Measurements from ENCODE around the gene GABARAP.

GABARAP gene

GRCh38 chr17:7223375-7223774, 18.9 kb downstream of the GABARAP start:
- TF ChIP-seq CTCF (IDR thresholded peaks at IDR 0.05; ENCODE audit: low read depth, low read length, missing control alignments): no peak
- in situ Hi-C loops (cut with HindIII; ENCODE audit: low pct_ligation_motif_present, low sequenced_read_pairs): no loop called here
- H3K4me3 ChIP-seq (ENCODE audit: low read depth, low read length): no peak overlapping the region
- DNase-seq: no peak
- H3K27ac ChIP-seq: no peak overlapping the region
- H3K27me3 ChIP-seq (replicated peaks): no peaks in the 10 kb centered on the region
- H3K36me3 ChIP-seq (replicated peaks): peaks cover 54% of the 10 kb centered on the region

DNA sequence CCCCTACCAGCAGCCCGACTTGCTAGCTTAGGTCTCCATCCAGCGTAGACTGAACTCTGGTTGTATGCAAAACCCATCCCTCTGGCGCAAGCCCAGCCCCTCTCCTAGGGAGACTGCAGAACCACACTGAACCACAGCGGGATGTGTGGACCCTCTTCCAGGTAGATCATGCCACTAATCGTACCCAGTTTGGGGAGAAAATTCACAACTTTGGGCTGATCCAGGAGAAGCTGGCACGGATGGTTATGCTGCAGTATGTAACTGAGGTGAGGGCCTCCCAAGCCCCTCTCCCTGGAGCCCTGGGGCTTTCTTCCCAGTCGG, 19.3 kb downstream of the GABARAP start:
- H3K36me3 ChIP-seq (replicated peaks): peaks cover 54% of the 10 kb centered on the region

GRCh38 chr17:7222093-7222971, 19.9 kb downstream of the GABARAP start:
- no peak overlapping the region for H3K4me3 ChIP-seq (ENCODE audit: low read depth, low read length)
- TF ChIP-seq CTCF (IDR thresholded peaks at IDR 0.05; ENCODE audit: low read depth, low read length, missing control alignments): no peak
- H3K27me3 ChIP-seq (replicated peaks): no peaks in the 10 kb centered on the region
- in situ Hi-C loops (cut with HindIII; ENCODE audit: low pct_ligation_motif_present, low sequenced_read_pairs): no loop called here
- H3K27ac ChIP-seq: no peak overlapping the region
- H3K36me3 ChIP-seq (replicated peaks): peaks cover 53% of the 10 kb centered on the region
- no peak for DNase-seq

More for the DNA sequence above, 19.3 kb downstream of the GABARAP start:
- in situ Hi-C loops (cut with HindIII; ENCODE audit: low pct_ligation_motif_present, low sequenced_read_pairs): no loop called here
- DNase-seq: no peak
- Histone ChIP-seq H3K27ac (no peak overlapping the region), H3K4me3 (ENCODE audit: low read depth, low read length) (no peak overlapping the region), H3K27me3 (replicated peaks) (no peaks in the 10 kb centered on the region)
- TF ChIP-seq CTCF (IDR thresholded peaks at IDR 0.05; ENCODE audit: low read depth, low read length, missing control alignments): no peak

DNA sequence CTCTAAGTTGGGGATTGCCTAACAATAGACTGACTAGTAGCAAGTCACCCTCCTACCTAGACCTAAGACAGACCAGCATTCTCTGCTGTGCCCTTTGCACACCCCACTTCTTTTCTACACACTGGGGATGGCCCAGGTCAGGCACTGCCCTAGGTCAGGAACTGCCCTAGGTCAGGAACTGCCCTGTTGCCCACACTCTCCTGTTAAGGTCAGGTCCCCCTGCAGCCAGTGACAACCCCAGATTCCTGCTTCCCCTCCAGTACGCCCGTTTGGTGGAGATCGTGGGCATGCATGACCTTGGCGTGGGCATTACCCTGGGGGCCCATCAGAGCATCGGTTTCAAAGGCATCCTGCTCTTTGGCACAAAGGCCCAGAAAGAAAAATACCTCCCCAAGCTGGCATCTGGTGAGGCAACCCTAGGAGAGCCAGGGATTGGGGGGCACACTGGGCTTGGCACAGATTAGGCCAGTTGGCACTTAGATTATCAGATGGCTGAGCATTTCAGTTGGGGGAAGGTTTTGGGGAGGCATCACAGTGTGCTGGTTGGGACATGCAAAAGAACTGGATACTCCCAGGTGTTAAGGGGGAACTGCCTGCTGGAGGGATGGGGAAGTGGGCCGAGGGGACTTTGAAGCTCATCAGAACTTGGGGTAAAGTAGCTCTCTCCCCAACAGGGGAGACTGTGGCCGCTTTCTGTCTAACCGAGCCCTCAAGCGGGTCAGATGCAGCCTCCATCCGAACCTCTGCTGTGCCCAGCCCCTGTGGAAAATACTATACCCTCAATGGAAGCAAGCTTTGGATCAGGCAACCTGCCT, 20.8 kb downstream of the GABARAP start:
- H3K27ac ChIP-seq: no peak overlapping the region
- peaks cover 44% of the 10 kb centered on the region for H3K36me3 ChIP-seq (replicated peaks)
- in situ Hi-C loops (cut with HindIII; ENCODE audit: low pct_ligation_motif_present, low sequenced_read_pairs): no loop called here
- no peaks in the 10 kb centered on the region for H3K27me3 ChIP-seq (replicated peaks)
- peak overlapping the region; percentile 78 for H3K4me3 ChIP-seq (ENCODE audit: low read depth, low read length)
- TF ChIP-seq CTCF (IDR thresholded peaks at IDR 0.05; ENCODE audit: low read depth, low read length, missing control alignments): no peak
- DNase-seq: no peak

GRCh38 chr17:7220593-7221277, 21.5 kb downstream of the GABARAP start:
- Histone ChIP-seq H3K36me3 (replicated peaks) (peaks cover 37% of the 10 kb centered on the region), H3K4me3 (ENCODE audit: low read depth, low read length) (peak overlapping the region; percentile 78), H3K27me3 (replicated peaks) (no peaks in the 10 kb centered on the region), H3K27ac (peak overlapping the region; percentile 89)
- in situ Hi-C loops (cut with HindIII; ENCODE audit: low pct_ligation_motif_present, low sequenced_read_pairs): no loop called here
- peak; percentile 74 for TF ChIP-seq CTCF (IDR thresholded peaks at IDR 0.05; ENCODE audit: low read depth, low read length, missing control alignments)
- peak; percentile 49 for DNase-seq

Data from brain microvascular endothelial cell (primary cell).